HG02981 (cell line): Measurements from ENCODE around the gene RFNG.
A peak's percentile ranks its signal among the peaks of the same experiment; 100 is the strongest.
"Not testable (repeated sequence)": the region's sequence is repeated elsewhere in the genome, so short reads cannot be mapped to it uniquely, and the experiment has no call there.

ENCODE experiments used
- ATAC-seq: cut with Tn5 transposase; IDR thresholded peaks from one replicate; pipeline ENCODE4 v1.9.1; 2021; ENCODE audit warnings: mild to moderate bottlenecking, moderate library complexity; ENCODE audit not compliant: unreplicated experiment

RFNG gene

DNA sequence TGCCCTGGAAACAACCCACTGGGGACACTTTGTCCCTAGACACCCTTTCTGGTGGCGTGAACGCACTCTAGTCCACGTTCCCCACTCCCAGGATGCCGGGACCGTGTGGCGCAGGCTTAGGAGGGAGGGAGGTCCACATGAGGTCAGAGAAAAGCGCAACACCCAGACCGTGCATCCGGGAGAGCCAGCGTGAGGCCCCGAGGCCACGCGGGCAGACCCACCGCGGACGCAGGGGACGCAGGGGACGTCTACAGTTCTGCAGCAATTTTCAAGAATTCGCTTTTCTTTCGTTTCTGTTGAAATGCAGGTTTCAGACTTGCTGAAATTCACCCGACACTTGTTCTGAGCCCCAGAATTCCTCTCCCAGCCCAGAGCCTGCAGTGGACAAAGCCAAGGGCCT, 4.7 kb downstream of the RFNG start:
- no peak for ATAC-seq

DNA sequence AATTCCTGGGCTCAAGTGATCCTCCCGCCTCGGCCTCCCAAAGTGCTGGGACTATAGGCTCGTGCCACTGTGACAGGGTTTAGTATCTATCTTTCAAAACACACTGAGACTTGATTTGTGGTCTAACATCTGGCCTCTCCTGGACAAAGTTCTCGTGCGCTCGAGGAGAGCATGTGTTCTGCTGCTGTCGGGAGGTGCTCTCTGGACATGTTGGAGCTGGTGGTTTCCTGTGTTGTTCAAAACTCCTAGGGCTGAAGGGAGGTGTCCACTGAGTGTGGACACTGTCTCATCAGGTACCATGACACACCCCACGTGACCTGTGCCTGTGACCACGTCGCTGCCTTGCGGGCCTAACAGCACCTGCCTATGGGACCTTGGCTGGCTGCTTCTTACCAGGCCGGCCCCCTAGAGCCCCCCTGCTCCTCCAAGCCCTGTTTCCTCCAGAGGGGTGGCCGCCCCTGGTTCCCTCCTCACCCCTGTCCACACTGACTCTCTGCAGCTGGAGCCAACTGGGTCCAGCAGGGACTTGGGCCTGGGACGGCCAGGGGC, 5.6 kb downstream of the RFNG start:
- no peak for ATAC-seq

DNA sequence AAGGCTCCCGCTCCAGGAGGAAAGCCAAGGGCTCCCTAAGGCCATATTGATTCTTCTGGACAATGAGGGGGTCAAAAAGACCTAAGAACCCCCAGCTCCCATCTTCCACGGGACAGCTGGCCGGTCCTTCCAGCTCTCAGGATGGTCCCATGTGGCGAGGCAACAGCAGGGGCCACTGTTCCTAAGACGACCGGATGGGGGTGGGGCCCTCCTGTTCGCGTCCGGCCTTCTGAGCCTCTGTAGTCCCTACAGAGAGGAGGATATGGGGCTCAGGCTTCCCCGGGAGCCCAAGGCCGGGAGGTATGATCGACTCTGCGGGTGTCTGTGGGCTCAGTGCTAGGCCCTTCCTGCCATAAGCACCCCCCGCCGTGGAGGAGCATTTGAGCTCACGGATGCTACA, 8.1 kb downstream of the RFNG start:
- ATAC-seq: no peak

DNA sequence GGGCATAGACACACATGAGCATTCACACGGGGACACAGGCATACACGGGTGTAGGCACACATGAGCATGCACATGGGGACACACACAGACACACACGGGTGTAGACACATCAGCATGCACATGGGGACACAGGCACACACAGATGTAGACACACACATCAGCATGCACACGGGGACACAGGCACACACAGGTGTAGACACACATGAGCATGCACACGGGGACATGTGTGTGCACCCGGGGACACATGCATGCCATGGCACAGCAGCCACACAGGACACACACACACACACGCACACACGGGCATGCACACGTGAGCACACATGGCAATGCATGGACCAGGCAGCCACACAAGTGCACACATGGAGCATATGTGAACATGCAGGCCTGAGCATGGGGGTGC, 9.0 kb downstream of the RFNG start:
- ATAC-seq: no peak

DNA sequence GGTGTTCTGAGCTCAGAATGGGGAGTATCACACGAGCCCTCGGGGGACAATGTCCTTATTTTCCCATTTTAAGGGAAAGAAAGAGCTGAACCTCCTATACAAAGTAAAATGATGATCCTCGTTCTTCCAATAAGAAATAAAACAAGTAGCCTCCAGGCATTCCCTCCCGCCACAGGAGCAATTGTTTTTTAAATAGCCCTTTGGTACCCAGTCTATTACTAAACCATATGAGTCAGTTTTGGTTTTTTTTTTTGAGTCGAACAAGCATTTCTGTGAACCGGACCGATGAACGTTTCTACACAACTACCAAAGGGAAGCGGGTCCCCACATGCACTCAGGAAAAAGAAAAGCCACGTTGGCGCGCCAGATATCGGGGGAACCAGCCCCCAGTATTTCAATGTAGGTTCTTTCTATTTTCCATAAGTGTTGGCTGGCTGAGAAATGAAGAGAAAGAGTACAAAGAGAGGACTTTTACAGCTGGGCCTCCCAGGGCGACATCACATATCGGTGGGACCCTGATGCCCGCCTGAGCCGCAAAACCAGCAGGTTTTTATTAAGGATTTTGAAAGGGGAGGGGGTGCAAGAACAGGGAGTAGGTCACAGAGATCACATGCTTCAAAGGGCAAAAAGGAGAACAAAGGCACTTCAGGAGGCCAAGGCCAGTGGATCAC, 10.3 kb downstream of the RFNG start:
- no peak for ATAC-seq

DNA sequence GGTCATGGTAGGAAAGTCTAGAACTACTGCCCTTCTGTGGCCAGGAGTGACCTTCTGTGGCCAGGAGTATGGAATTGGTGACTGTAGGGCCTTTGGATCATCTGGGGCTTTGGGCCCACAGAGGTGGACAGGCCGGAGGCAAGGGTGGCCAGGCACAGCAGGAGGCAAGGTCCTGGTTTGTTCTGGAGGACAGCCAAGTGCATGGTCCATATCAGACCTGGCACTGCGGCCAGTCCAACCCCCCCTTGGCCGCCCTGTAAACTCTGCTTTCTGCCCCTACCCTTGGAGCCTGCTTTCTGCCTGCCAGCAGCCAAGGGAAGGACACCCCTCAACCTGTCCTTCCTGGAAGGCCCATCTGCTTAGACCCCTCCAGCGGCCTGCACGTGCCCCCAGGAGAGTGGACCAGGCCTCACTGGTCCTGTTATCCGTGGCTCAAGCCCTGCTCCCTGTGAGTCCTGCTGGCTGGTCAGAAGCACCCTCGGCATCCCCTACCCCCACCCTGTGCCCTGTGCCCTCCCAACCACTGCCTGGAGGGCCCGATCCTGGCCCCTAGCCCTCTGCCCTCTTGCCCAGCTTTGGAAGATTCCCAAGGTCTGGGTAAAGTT, 11.8 kb downstream of the RFNG start:
- no peak for ATAC-seq

DNA sequence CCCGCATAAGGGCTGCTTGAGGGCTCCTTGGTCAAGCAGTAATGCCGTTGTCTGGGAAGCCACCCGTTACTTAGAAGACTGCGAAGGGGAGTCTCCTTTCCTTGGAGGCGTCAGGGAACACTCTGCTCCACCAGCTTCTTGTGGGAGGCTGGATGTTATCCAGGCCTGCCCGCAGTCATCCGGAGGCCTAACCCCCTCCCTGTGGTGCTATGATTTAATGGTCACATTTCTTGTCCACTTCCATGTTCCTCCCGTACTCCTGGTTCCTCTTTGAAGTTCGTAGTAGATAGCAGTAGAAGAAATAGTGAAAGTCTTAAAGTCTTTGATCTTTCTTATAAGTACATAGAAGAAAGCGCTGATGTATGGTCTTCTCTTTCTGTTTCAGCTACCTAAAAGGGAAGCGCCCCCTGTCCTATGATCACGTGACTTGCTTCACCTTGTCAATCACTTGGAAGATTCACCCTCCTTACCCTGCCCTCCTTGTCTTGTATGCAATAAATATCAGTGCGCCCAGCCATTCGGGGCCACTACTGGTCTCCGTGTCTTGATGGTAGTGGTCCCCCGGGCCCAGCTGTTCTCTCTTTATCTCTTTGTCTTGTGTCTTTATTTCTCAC, 12.7 kb downstream of the RFNG start:
- ATAC-seq: not testable (repeated sequence)

DNA sequence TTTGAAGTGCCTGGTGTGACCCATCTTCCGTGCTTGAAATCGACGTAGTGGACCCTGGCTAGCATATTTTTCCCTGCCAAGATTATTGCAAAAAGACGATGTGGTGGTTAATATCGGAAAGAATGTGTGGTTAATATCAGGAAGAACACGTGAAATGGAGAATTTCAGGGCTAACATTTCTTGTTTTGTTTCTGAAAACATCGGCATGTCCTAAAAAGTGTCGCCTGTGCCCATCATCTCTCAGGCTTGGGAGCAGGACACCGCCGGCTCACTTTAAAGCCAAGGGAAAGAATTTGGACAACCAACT, 13.8 kb downstream of the RFNG start:
- no peak for ATAC-seq

DNA sequence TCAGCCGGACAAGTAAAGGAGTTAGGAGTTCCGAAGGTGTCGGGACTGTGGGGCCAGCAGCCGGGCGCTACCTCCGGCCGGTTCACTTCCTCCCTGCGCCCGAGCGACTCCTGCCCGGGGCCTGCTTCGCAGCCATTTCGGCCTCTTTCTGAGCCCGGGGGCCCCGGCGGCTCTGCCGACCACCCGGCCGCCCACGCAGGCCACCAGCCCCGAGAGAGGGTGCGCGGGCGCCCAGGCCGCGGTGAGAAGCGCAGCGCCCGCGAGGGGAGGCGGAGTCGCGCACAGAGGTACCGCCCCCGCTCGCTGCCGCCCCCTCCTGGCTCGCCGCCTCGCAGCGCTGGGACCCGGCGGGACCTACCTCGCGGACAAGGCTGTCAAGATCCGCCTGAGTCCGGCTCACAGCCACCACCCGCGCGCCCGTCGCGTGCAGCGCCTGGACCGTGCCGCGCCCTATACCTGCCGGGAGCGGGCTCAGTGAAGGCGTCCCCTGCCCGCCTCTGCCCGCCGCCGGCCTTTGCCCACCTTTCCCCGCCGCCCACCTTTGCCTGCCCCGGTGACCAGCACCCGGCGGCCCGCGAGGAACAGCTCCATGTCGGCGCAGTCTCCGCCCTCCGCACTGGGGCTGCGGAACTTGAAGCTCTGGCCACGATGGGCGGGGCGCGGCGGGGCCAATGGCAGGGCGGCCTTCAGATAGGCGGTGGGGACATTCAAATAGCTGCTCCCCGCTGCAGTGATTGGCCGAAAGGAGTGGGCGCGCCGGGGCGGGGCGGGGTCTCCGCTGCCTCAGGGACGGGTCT, 14.3 kb downstream of the RFNG start, which contains the start of gene DCXR:
TSS of gene DCXR (minus strand) at position 606 of the 797 bp plus-strand sequence. CDS start at position 591, 15 bp downstream.
- ATAC-seq: peak; percentile 85

DNA sequence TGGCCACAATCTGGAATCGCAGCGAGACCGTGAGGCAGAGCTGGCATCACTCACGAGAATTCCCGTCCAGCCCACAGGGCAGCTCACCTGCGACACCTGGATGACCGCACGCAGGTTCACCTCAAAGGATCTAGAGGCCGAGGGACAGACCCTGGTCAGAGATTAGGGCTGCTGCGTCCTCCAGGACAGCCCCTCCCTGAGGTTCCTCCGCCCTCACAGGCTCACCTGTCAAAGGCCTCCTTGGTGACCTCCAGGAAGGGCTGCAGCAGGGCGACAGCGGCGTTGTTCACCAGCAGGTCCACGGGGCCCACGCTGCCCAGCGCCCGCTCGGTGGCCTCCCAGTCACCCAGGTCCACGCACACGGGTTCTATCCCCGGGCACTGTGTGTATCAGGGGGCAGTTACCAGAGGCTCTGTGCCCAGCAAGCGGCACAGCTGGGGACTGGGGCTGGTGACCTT, 14.9 kb downstream of the RFNG start:
- ATAC-seq: no peak

DNA sequence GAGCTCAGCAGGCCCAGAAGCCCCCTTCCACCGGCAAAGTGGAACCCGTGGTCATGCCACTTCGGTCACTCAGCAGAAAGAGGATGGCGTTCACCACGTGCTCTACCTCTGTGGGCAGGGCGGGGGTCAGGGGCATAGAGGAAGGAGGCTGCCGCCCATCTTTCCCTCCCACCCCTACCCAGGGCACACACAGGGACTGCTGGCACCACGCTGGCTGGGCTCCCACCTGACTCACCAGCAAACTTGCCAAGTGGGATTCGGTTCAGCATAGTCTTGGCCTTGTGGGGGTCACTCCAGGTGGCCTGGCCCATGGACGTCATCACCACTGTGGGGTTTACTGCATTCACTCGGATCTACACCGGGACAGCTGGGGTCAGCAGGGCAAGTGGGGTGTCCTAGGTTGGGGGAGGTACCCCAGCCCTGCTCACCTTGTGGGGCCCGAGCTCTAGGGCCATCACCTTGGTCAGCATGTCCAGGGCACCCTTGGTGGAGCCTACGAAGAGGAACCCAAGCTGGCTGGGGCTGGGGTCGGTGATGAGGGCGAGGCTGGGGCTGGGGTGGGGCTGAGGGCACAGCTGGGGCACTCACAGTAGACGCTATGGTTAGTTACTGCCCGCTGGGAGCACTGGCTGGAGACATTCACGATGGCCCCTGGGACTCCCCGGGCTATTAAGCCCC, 15.5 kb downstream of the RFNG start:
- ATAC-seq: no peak

DNA sequence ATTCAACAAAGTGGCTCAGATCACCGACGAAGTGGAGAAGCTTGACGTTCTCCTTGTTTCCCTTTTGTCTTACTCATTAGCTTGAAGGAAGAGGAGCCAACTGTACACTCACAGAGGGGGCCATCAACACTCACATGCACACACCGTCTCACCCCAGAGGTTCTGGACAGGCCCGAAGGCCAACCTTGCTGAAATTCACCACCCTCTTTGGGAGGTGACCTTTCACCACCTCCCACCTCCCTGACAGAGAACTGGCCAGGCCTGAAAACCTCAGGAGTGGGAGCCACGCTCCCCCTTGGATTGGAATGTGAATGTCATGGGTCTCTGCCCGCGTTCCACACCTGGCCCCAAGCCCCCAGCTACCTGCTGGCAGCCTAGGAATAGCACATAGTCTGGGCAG, 16.1 kb downstream of the RFNG start:
- no peak for ATAC-seq

DNA sequence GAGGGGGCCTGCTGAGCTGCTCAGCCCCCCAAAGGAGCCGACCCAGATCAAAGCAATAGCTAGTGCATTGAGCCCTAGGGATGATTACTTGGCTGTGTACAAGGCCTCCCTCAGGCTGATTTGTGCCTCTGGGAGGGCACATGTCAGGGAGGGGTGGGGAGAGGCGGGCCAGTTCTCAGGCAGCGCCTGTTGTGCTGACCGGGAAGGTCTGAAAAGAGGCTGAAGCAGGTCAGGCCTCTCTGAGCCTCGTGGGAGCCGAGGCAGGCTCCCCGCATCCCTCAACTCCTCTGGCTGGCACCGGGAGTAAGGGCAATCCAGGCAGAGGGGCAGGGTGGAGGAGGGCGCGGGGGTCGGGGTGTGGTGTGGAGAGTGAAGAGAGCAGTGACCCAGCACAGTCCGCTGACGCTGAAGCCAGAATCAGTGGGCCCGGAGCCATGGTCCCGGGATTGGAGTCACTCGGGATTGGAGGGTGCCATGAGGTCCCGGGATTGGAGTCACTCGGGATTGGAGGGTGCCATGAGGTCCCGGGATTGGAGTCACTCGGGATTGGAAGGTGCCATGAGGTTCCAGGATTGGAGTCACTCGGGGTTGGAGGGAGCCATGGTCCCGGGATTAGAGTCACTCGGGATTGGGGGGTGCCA, 17.1 kb downstream of the RFNG start:
- ATAC-seq: no peak

DNA sequence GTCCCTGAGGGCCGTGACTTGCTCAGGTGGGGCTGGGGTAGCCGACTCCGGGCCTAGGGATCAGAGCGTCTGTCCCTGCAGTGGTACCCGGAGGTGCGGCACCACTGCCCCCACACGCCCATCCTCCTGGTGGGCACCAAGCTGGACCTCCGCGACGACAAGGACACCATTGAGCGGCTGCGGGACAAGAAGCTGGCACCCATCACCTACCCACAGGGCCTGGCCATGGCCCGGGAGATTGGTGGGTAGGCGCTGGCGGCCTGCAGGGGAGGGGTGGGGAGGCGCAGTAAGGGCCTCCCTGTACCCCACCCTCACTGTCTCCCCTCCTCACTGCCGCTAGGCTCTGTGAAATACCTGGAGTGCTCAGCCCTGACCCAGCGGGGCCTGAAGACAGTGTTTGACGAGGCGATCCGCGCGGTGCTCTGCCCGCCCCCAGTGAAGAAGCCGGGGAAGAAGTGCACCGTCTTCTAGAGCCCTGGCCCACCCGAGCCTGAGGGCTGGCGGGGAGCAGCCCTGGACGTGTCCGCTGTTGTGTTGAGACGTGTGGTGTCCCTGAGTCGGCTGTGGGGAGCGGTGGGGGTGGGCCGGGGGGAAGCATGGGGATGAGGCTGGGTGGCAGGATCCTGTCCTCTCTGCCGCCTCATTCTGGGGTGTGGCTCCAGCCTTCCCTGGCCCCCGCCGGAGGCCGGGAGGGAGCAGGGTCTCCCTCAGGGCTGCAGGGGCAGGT, 18.1 kb downstream of the RFNG start:
- no peak for ATAC-seq

DNA sequence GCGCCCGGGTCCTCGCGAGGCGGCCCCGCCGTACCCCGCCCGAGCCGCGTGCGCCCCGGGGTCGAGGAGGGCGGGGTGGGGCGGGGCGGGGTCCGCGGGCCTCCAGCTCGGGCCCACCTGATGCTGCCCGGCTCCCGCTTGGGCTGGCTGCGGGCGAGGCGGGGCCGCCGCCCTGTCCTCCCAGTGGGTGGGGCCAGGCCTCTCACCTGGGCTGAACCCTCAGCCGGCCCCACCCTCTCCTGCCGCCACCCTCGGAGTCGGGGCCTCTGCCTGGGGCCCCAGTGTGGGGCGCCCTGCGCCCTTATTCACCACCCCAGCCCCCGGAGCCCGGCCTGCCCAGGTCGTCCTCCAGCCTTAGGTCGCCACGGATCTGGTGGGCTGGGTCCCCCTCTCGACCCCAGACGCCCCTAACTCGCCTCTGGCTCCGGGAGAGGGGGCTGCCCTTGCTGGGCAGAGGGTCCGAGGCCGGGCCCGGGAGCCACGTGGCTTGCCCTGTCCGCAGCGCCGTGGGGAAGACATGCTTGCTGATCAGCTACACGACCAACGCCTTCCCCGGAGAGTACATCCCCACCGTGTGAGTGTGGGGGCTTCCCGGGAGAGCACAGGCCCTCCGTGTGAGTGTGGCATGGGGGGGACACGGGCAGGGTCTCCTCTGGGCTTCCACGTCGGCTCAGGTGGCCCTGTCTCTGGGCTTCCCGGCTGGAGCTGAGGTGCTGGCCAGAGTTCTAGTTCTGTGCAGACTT, 19.6 kb downstream of the RFNG start:
- no peak for ATAC-seq

DNA sequence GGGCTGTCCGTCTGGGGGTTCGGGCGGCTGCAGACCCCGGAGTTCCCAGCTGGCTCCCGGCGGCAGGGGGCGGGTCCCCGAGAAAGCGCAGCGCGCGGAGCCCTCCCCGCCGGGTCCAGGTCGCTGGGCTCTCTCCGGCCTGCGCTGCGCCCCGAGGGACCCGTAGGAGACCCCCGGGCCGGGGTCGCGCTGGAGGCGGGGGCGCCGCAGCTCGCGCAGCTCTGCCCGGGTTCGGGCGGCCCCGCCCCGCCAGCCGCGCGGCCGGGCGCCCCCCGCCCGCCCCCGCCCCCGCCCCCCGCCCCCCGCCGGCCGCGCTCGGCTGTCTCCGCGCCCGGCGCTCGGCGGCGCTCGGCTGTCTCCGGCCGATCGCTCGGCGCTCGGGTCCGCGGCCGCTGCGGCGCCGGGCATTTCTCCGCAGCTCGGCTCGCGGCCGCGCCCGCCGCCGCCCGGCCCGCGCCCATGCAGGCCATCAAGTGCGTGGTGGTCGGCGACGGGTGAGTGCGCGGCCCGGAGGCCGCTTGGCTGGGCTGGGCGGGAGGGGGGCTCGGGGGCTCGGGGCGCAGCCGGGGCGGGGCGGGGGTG, 20.2 kb downstream of the RFNG start, which contains the start of gene RAC3:
TSS of gene RAC3 (plus strand) at position 376 of the 582 bp plus-strand sequence. CDS start at position 460, 84 bp downstream.
- no peak for ATAC-seq

DNA sequence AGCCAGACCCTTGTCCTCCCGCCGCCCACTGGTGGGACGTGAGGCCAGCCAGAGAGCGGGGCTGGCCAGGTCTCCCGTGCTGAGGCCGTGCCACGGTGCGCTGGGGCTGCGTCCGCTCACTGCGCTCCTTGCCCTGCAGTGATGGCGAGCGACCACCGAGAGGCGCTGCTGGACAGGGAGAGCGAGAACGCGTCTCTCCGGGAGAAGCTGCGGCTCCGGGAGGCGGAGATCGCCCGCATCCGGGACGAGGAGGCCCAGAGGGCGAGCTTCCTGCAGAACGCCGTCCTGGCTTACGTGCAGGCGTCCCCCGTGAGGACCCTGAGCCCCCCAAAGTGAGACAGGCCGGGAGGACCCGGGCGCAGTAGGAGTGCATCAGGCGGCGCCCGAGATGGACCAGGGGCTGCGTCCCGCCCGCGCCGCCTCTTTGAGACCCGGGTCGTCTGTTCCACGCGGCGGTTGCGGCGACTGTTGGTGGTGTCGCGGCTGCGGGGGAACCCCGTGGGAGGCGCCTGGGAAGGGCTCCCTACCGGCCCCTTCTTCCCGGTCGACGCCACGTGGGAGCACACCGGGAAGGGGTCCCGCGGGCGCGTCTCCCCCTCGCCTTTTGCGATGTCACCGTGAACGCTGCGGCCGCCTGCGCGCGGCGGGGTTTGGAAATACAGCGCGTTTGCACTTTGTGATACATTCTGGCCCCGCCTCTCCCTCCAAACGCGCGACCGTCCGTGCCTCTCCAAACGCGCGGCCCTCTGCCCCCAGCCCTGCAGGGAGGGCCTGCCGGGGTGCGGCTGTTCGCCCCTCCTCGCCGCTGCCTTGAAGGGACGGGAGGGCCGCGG, 20.9 kb downstream of the RFNG start:
- no peak for ATAC-seq
